ENCODE results near the gene LRRC46.

LRRC46 gene

GRCh38 chr17:47792457-47792856 is 39.0 kb upstream of the LRRC46 start:
- Histone ChIP-seq H4K20me1 (ENCODE audit: insufficient read depth) (no peaks in the 10 kb centered on the region), H3K79me2 (ENCODE audit: insufficient read depth, low read depth) (no peaks in the 10 kb centered on the region), H3K9ac (no peak overlapping the region), H3K4me1 (ENCODE audit: low read depth, poor library complexity, severe bottlenecking) (no peaks in the 10 kb centered on the region), H3K36me3 (ENCODE audit: insufficient read depth) (no peaks in the 10 kb centered on the region), H3K27me3 (ENCODE audit: insufficient read depth, low read depth) (peaks cover 20% of the 10 kb centered on the region), H2AFZ (ENCODE audit: low read depth) (no peak overlapping the region), H3K27ac (no peak overlapping the region), H3K4me2 (no peak overlapping the region), H3K4me3 (IDR thresholded peaks at IDR 0.05; ENCODE audit: insufficient read depth, low read depth, low read length) (no peak overlapping the region)
- TF ChIP-seq CTCF (conservative IDR thresholded peaks at IDR 0.05; ENCODE audit: low read depth, low read length) = no peak

- H3K79me2 ChIP-seq (ENCODE audit: insufficient read depth, low read depth) = no peaks in the 10 kb centered on the region
- H3K4me2 ChIP-seq = no peak overlapping the region
- no peak overlapping the region for H3K9ac ChIP-seq
- H2AFZ ChIP-seq (ENCODE audit: low read depth) = no peak overlapping the region
- no peaks in the 10 kb centered on the region for H3K4me1 ChIP-seq (ENCODE audit: low read depth, poor library complexity, severe bottlenecking)
- no peak overlapping the region for H3K4me3 ChIP-seq (IDR thresholded peaks at IDR 0.05; ENCODE audit: insufficient read depth, low read depth, low read length)
- H4K20me1 ChIP-seq (ENCODE audit: insufficient read depth) = no peaks in the 10 kb centered on the region
- no peaks in the 10 kb centered on the region for H3K36me3 ChIP-seq (ENCODE audit: insufficient read depth)
- no peak overlapping the region for H3K27ac ChIP-seq
- H3K27me3 ChIP-seq (ENCODE audit: insufficient read depth, low read depth) = peaks cover 22% of the 10 kb centered on the region
- TF ChIP-seq CTCF (conservative IDR thresholded peaks at IDR 0.05; ENCODE audit: low read depth, low read length) = no peak
These were observed 38.5 kb upstream of the LRRC46 start for GRCh38 chr17:47792979-47793378.

- H4K20me1 ChIP-seq (ENCODE audit: insufficient read depth) = no peaks in the 10 kb centered on the region
- no peak overlapping the region for H3K27ac ChIP-seq
- no peak overlapping the region for H2AFZ ChIP-seq (ENCODE audit: low read depth)
- no peaks in the 10 kb centered on the region for H3K36me3 ChIP-seq (ENCODE audit: insufficient read depth)
- H3K27me3 ChIP-seq (ENCODE audit: insufficient read depth, low read depth) = peaks cover 16% of the 10 kb centered on the region; the same call in 1 of the 2 replicates
- no peak for TF ChIP-seq CTCF (conservative IDR thresholded peaks at IDR 0.05; ENCODE audit: low read depth, low read length)
- H3K79me2 ChIP-seq (ENCODE audit: insufficient read depth, low read depth) = no peaks in the 10 kb centered on the region
- H3K4me2 ChIP-seq = no peak overlapping the region
- no peak overlapping the region for H3K4me3 ChIP-seq (IDR thresholded peaks at IDR 0.05; ENCODE audit: insufficient read depth, low read depth, low read length)
- no peak overlapping the region for H3K9ac ChIP-seq
- H3K4me1 ChIP-seq (ENCODE audit: low read depth, poor library complexity, severe bottlenecking) = no peaks in the 10 kb centered on the region
These were observed 33.7 kb upstream of the LRRC46 start for GRCh38 chr17:47797797-47798196.

DNA sequence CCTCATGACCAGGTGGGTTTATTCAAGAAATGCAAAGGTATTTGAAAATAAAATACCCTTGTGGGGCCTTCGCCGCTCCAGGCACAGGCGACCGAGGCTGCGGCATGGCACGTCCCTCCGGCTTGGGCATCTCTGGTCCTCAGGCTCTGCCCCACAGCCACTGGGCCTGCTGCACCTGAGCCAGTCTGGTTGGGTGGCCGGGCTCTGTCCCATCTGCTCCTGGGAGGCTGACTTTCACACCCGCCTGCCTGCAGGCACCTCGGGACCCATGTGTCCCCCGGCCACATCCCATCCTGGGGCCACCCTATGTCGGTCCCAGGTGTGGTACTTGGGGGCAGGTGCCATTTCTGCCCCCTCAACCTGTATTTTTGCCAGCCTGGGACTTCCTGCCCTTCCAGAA is 30.8 kb upstream of the LRRC46 start:
- Histone ChIP-seq H3K27me3 (ENCODE audit: insufficient read depth, low read depth) (peaks cover 7% of the 10 kb centered on the region; the same call in 1 of the 2 replicates), H3K4me3 (IDR thresholded peaks at IDR 0.05; ENCODE audit: insufficient read depth, low read depth, low read length) (no peak overlapping the region), H3K4me2 (no peak overlapping the region), H3K27ac (no peak overlapping the region), H3K9ac (no peak overlapping the region), H4K20me1 (ENCODE audit: insufficient read depth) (no peaks in the 10 kb centered on the region), H2AFZ (ENCODE audit: low read depth) (no peak overlapping the region), H3K4me1 (ENCODE audit: low read depth, poor library complexity, severe bottlenecking) (no peaks in the 10 kb centered on the region), H3K36me3 (ENCODE audit: insufficient read depth) (no peaks in the 10 kb centered on the region), H3K79me2 (ENCODE audit: insufficient read depth, low read depth) (no peaks in the 10 kb centered on the region)
- no peak for TF ChIP-seq CTCF (conservative IDR thresholded peaks at IDR 0.05; ENCODE audit: low read depth, low read length)
